Esophagus squamous epithelium (tissue), 5 donors: ENCODE data around the gene SHANK2. TPM values are rescaled to one million over a fixed set of nuclear protein-coding genes. Genes with fewer than 3 reads are reported as not detected.

Source experiments
- DNase-seq: peaks from one replicate; lab custom pipeline; 2025; lab: John Stamatoyannopoulos, UW
- H3K27ac ChIP-seq, 4 donors: fragments of 200-600 bp; sonication (generic); one replicate each; pipeline ENCODE4 v1.5.1; 2016 to 2019; ENCODE audit warnings: mild to moderate bottlenecking in 1 of 4
- H3K27me3 ChIP-seq, 4 donors: fragments of 200-600 bp; sonication (generic); 1 replicate in 3 of 4; 2 replicates in 1 of 4; pipeline versions ENCODE4 v1.5.1 to v1.6.0; 2017 to 2021; ENCODE audit warnings: antibody characterized with exemption in 1 of 4
- H3K36me3 ChIP-seq, 3 donors: fragments of 200-600 bp; sonication (generic); one replicate each; pipeline ENCODE4 v1.5.1; 2016 to 2019
- H3K4me1 ChIP-seq, 3 donors: fragments of 200-600 bp; sonication (generic); one replicate each; pipeline ENCODE4 v1.5.1; 2017 to 2019
- H3K4me3 ChIP-seq, 4 donors: fragments of 200-600 bp; sonication (generic); 1 replicate in 3 of 4; 2 replicates in 1 of 4; pipeline ENCODE4 v1.5.1; 2016 to 2019; ENCODE audit warnings: mild to moderate bottlenecking in 2 of 4, moderate library complexity in 1 of 4
- H3K9me3 ChIP-seq, 3 donors: fragments of 200-600 bp; sonication (generic); one replicate each; pipeline ENCODE4 v1.5.1; 2016 to 2019
- POLR2A ChIP-seq, 4 donors: fragments of 450-650 bp; IDR thresholded peaks; one replicate each; pipeline ENCODE4 v1.6.1; 2017; ENCODE audit warnings: antibody characterized with exemption in 4 of 4, mild to moderate bottlenecking in 4 of 4, moderate library complexity in 3 of 4
- WGBS, 2 donors: methylation state at CpG; one replicate each; pipeline ENCODE4 v1.1.5; 2018; 5-methylcytosine and 5-hydroxymethylcytosine counted together
- intact Hi-C: fragments of 100-400 bp; cut with DNase I; formaldehyde crosslinking; loops from one replicate; pipeline ENCODE4 v1.15.0; 2022
- total RNA-seq, 4 donors: library from RNA; depleted of rRNA; stranded (reverse); fragments of >200 nt; gene quantifications; one replicate each; pipeline ENCODE4 v1.1.0, GENCODE V29; 2016
- TF ChIP-seq, protein P1 (sequence below), 6 experiments: fragments of 450-650 bp in 4 of 6; fragments of 200-600 bp in 2 of 6; sonication (generic) in 2 of 6; IDR thresholded peaks; one replicate each; pipeline ENCODE4 v1.5.1; 2016 to 2019; ENCODE audit warnings: antibody characterized with exemption in 6 of 6, mild to moderate bottlenecking in 4 of 6, moderate library complexity in 4 of 6
- donor health status: DM: yes; HTN: yes; CAD: no.

The SHANK2 gene
- total RNA-seq, 4 donors from 2014 or later = 2.5 to 12.6 (median 4.8) TPM

GRCh38 chr11:71252770-71253730, 673 bp upstream of the SHANK2 start:
- Histone ChIP-seq H3K36me3 (no peaks in the 10 kb centered on the region), H3K4me1 (peaks cover 13 to 45% (median 20%) of the 10 kb centered on the region in 3 donors), H3K4me3 (peak overlapping the region; percentile 37 to 69 (median 56)), H3K27ac (peak overlapping the region in 3 of 4 donors; percentile 53 to 67 (median 61)), H3K27me3 (peaks cover 0 to 79% (median 5%) of the 10 kb centered on the region in 4 donors), H3K9me3 (peaks cover 0 to 1% (median 0%) of the 10 kb centered on the region in 3 donors)
- DNase-seq = no peak
- intact Hi-C loops = no loop called here
- no peak for TF ChIP-seq POLR2A (IDR thresholded peaks at IDR 0.05)
- TF ChIP-seq, protein P1, sequence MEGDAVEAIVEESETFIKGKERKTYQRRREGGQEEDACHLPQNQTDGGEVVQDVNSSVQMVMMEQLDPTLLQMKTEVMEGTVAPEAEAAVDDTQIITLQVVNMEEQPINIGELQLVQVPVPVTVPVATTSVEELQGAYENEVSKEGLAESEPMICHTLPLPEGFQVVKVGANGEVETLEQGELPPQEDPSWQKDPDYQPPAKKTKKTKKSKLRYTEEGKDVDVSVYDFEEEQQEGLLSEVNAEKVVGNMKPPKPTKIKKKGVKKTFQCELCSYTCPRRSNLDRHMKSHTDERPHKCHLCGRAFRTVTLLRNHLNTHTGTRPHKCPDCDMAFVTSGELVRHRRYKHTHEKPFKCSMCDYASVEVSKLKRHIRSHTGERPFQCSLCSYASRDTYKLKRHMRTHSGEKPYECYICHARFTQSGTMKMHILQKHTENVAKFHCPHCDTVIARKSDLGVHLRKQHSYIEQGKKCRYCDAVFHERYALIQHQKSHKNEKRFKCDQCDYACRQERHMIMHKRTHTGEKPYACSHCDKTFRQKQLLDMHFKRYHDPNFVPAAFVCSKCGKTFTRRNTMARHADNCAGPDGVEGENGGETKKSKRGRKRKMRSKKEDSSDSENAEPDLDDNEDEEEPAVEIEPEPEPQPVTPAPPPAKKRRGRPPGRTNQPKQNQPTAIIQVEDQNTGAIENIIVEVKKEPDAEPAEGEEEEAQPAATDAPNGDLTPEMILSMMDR (IDR thresholded peaks at IDR 0.05) = no peak
- 0 to 4% methylated on average over 4 to 17 of the region's 40 CpGs for WGBS, 2 donors

DNA sequence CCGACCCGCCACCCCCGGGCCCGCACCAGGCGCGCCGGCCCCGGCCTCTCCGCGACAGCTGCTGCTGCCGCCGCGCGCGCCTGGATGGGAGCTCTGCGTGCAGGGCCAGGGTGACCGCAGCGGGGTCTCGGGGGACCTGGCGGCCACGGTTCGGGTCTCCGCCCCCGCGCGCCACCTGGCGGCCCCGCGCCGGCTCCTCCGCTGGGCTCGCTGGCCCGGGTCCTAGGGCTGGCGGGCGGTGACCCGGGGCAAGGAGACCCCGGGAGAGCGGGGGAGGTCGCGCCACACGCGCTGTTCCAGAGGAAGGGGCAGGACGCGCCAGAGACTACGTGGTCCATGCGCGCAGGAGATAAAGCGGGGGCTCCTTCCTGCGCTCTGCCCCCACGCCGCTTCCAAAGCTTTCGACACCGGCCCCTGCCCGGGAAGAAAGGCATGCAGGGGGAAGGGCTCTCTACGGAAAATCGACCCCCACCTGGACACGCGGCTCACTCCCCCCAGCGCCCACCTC, 562 bp downstream of the SHANK2 start:
- no CpG with 5 or more reads among the region's 59 CpGs for WGBS, 2 donors
- intact Hi-C loops = no loop called here
- peaks cover 0 to 88% (median 5%) of the 10 kb centered on the region in 4 donors for H3K27me3 ChIP-seq
- H3K36me3 ChIP-seq = no peaks in the 10 kb centered on the region
- no peaks in the 10 kb centered on the region for H3K9me3 ChIP-seq
- H3K4me3 ChIP-seq = peak overlapping the region; percentile 37 to 69 (median 56)
- TF ChIP-seq POLR2A (IDR thresholded peaks at IDR 0.05) = no peak
- TF ChIP-seq, protein P1 (IDR thresholded peaks at IDR 0.05) = peak in 4 of 6 experiments; percentile 24 to 57 (median 40)
- peak overlapping the region in 2 of 4 donors; percentile 53 to 67 for H3K27ac ChIP-seq
- DNase-seq = no peak
- peaks cover 13 to 52% (median 20%) of the 10 kb centered on the region in 3 donors for H3K4me1 ChIP-seq

GRCh38 chr11:71251151-71251721, 1.1 kb downstream of the SHANK2 start:
- no peaks in the 10 kb centered on the region for H3K9me3 ChIP-seq
- no peak for DNase-seq
- WGBS, 2 donors = 0% methylated on average over 3 of the region's 64 CpGs; no CpG with 5 or more reads in 1 of the 2 donors
- TF ChIP-seq, protein P1 (IDR thresholded peaks at IDR 0.05) = no peak
- TF ChIP-seq POLR2A (IDR thresholded peaks at IDR 0.05) = no peak
- H3K27me3 ChIP-seq = peaks cover 0 to 93% (median 5%) of the 10 kb centered on the region in 4 donors
- no peaks in the 10 kb centered on the region for H3K36me3 ChIP-seq
- peak overlapping the region; percentile 37 to 69 (median 56) for H3K4me3 ChIP-seq
- H3K4me1 ChIP-seq = peaks cover 13 to 52% (median 20%) of the 10 kb centered on the region in 3 donors
- H3K27ac ChIP-seq = no peak overlapping the region
- intact Hi-C loops = no loop called here

- intact Hi-C loops = no loop called here
- peaks cover 0 to 93% (median 5%) of the 10 kb centered on the region in 4 donors for H3K27me3 ChIP-seq
- WGBS, 2 donors = 57 to 61% methylated on average over 19 to 21 of the region's 27 CpGs
Observed at GRCh38 chr11:71250523-71251150, 1.7 kb downstream of the SHANK2 start.

More at GRCh38 chr11:71250523-71251150, 1.7 kb downstream of the SHANK2 start:
- Histone ChIP-seq H3K4me3 (peak overlapping the region in 1 of 4 donors; percentile 69), H3K27ac (no peak overlapping the region), H3K36me3 (no peaks in the 10 kb centered on the region), H3K4me1 (peaks cover 13 to 48% (median 20%) of the 10 kb centered on the region in 3 donors), H3K9me3 (no peaks in the 10 kb centered on the region)
- no peak for TF ChIP-seq POLR2A (IDR thresholded peaks at IDR 0.05)
- TF ChIP-seq, protein P1 (IDR thresholded peaks at IDR 0.05) = no peak
- DNase-seq = no peak
